ENCODE results near the gene TBR1.

The TBR1 gene

DNA sequence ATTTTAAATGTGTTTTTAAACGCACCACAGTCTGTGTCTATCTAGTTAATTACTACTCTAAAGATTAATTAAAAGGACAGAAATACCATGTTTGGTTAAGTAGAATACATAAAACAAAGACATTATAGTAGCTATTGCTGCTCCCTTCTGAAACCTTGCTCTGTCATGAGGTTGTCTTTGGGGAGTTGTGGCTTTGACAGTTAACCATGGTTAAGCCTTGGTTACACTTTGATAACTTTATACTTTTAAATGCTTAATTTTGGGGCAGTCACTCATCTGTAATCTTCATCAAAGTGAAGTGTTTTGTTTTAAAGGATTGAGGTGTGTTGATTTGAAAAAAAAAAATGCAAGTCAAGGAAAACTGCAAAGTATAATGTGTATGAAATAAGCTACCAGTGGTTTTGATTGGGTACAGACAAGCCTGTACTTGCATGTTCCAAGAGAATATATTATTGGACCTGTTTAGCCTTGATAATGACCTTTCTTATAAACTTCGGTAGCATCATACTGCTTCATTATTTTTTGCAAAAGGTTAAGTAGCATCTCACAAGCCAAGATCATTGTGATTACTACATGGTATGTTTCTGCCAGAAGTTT is 29.8 kb upstream of the TBR1 start:
- Histone ChIP-seq H3K27me3 (ENCODE audit: control insufficient read depth, insufficient read depth, low read length) (no peaks in the 10 kb centered on the region), H3K4me3 (ENCODE audit: low read length) (no peak overlapping the region), H3K4me1 (ENCODE audit: control insufficient read depth, insufficient read depth, low read length) (no peaks in the 10 kb centered on the region), H3K27ac (ENCODE audit: low read length) (no peak overlapping the region), H3K9me3 (ENCODE audit: control insufficient read depth, insufficient read depth, low read length) (no peaks in the 10 kb centered on the region), H3K36me3 (ENCODE audit: control insufficient read depth, insufficient read depth, low read length) (no peaks in the 10 kb centered on the region)
- no peak for DNase-seq (ENCODE audit: low read depth, low spot score)
- no CpG with 5 or more reads among the region's 2 CpGs for WGBS (ENCODE audit: insufficient coverage, insufficient read length)

DNA sequence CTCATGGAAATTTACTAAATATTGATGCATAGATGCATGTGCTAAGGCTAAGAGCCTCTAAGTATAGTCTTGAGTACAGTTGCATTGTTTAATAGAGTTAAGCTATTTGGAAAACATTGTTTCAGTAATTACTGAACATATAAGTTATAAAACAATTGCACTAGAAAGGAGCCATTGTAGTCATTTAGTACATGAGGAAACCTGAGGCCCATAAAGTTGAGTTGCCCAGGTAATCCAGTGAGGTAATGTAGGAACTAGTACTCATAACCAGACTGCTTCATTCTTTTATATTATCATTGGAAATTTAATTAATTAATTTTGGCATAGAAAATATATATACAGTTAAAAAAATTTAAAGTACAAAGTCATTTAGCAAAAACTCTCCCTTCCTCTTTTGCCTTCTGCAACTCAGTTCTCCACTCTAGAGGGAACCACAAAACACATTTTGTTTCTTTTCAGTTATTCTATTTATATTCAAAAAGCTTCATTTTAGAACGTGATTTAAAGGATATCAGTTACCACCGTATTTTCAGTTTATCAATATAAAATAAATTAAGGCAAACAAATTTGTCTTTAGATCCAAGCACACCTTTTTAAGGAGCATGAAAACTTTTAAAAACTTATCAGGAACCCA is 27.8 kb upstream of the TBR1 start:
- Histone ChIP-seq H3K9me3 (ENCODE audit: control insufficient read depth, insufficient read depth, low read length) (no peaks in the 10 kb centered on the region), H3K4me3 (ENCODE audit: low read length) (no peak overlapping the region), H3K4me1 (ENCODE audit: control insufficient read depth, insufficient read depth, low read length) (no peaks in the 10 kb centered on the region), H3K36me3 (ENCODE audit: control insufficient read depth, insufficient read depth, low read length) (no peaks in the 10 kb centered on the region), H3K27me3 (ENCODE audit: control insufficient read depth, insufficient read depth, low read length) (no peaks in the 10 kb centered on the region), H3K27ac (ENCODE audit: low read length) (no peak overlapping the region)
- no peak for DNase-seq (ENCODE audit: low read depth, low spot score)
- WGBS (ENCODE audit: insufficient coverage, insufficient read length) = no CpG with 5 or more reads among the region's 2 CpGs

GRCh38 chr2:161391737-161392506 is 24.2 kb upstream of the TBR1 start:
- Histone ChIP-seq H3K27ac (ENCODE audit: low read length) (no peak overlapping the region), H3K4me3 (ENCODE audit: low read length) (no peak overlapping the region)
- WGBS (ENCODE audit: insufficient coverage, insufficient read length) = no CpG with 5 or more reads among the region's 4 CpGs

GRCh38 chr2:161400076-161400475 is 16.0 kb upstream of the TBR1 start:
- H3K4me1 ChIP-seq (ENCODE audit: control insufficient read depth, insufficient read depth, low read length) = no peaks in the 10 kb centered on the region
- H3K36me3 ChIP-seq (ENCODE audit: control insufficient read depth, insufficient read depth, low read length) = no peaks in the 10 kb centered on the region
- WGBS (ENCODE audit: insufficient coverage, insufficient read length) = no CpG with 5 or more reads among the region's 2 CpGs

More at GRCh38 chr2:161391737-161392506, 24.2 kb upstream of the TBR1 start:
- H3K27me3 ChIP-seq (ENCODE audit: control insufficient read depth, insufficient read depth, low read length) = no peaks in the 10 kb centered on the region
- no peaks in the 10 kb centered on the region for H3K36me3 ChIP-seq (ENCODE audit: control insufficient read depth, insufficient read depth, low read length)
- H3K9me3 ChIP-seq (ENCODE audit: control insufficient read depth, insufficient read depth, low read length) = no peaks in the 10 kb centered on the region
- no peaks in the 10 kb centered on the region for H3K4me1 ChIP-seq (ENCODE audit: control insufficient read depth, insufficient read depth, low read length)
- DNase-seq (ENCODE audit: low read depth, low spot score) = no peak

DNA sequence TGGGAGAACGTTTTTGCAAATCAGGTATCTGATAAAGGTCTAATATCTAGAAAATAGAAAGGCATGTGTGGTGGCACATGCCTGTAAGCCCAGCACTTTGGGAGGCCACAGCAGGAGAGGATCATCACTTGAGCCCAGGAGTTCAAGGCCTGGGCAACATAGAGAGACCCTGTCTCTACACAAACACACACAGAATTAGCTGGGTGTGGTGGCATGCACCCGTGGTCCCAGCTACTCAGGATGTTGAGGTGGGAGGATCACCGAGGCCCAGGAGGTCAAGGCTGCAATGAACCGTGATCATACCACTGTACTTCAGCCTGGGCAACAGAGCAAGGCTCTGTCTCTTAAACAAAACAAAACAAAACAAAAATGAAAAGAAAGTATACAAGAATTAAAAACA is 13.8 kb upstream of the TBR1 start:
- Histone ChIP-seq H3K4me3 (ENCODE audit: low read length) (no peak overlapping the region), H3K4me1 (ENCODE audit: control insufficient read depth, insufficient read depth, low read length) (no peaks in the 10 kb centered on the region), H3K27ac (ENCODE audit: low read length) (no peak overlapping the region), H3K27me3 (ENCODE audit: control insufficient read depth, insufficient read depth, low read length) (no peaks in the 10 kb centered on the region), H3K36me3 (ENCODE audit: control insufficient read depth, insufficient read depth, low read length) (no peaks in the 10 kb centered on the region), H3K9me3 (ENCODE audit: control insufficient read depth, insufficient read depth, low read length) (no peaks in the 10 kb centered on the region)
- WGBS (ENCODE audit: insufficient coverage, insufficient read length) = no CpG with 5 or more reads among the region's 4 CpGs
- no peak for DNase-seq (ENCODE audit: low read depth, low spot score)

More at GRCh38 chr2:161400076-161400475, 16.0 kb upstream of the TBR1 start:
- Histone ChIP-seq H3K4me3 (ENCODE audit: low read length) (no peak overlapping the region), H3K9me3 (ENCODE audit: control insufficient read depth, insufficient read depth, low read length) (no peaks in the 10 kb centered on the region), H3K27me3 (ENCODE audit: control insufficient read depth, insufficient read depth, low read length) (no peaks in the 10 kb centered on the region), H3K27ac (ENCODE audit: low read length) (no peak overlapping the region)
- no peak for DNase-seq (ENCODE audit: low read depth, low spot score)

DNA sequence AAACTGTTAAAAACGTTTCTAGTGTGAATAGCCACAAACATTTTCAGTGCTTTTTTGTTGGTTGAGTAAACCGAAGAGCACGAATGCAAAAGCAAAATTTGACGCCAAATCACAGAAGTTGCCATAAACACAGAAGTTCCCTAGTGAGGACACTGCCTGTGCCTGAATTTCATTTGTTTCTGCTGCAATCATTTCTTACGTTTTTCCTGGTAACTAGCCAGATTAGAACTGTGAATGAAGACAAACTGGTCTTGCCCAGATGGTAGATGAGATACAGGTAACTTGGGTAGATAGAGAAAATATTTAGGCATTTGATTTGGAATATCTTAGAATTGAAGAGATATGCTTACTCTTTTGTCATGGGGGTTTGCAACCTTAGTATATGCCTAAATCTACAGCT is 9.8 kb upstream of the TBR1 start:
- DNase-seq (ENCODE audit: low read depth, low spot score) = no peak
- no CpG with 5 or more reads among the region's 5 CpGs for WGBS (ENCODE audit: insufficient coverage, insufficient read length)

DNA sequence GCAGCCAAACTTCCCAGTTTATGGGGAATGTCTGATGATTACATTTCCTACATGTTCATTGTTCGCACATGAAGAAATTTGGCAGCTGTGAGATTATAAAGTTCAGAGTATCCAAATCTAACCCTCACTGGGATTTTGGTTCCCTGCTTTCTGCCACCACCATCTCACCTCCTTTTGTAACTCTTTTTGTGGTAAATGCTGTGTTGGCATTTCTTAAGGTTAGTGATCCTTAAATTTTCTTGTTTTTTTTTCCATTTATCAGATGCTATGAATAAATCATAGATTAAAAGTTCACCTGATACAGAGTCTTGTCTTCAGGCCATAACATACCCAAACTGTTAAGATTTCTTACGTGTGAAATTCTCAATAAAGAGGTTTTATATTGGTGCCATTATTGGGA is 8.5 kb upstream of the TBR1 start:
- H3K27me3 ChIP-seq (ENCODE audit: control insufficient read depth, insufficient read depth, low read length) = no peaks in the 10 kb centered on the region
- WGBS (ENCODE audit: insufficient coverage, insufficient read length) = no CpG with 5 or more reads among the region's 2 CpGs
- H3K4me1 ChIP-seq (ENCODE audit: control insufficient read depth, insufficient read depth, low read length) = no peaks in the 10 kb centered on the region
- no peak overlapping the region for H3K4me3 ChIP-seq (ENCODE audit: low read length)
- H3K36me3 ChIP-seq (ENCODE audit: control insufficient read depth, insufficient read depth, low read length) = no peaks in the 10 kb centered on the region
- no peak for DNase-seq (ENCODE audit: low read depth, low spot score)
- no peak overlapping the region for H3K27ac ChIP-seq (ENCODE audit: low read length)
- no peaks in the 10 kb centered on the region for H3K9me3 ChIP-seq (ENCODE audit: control insufficient read depth, insufficient read depth, low read length)

More for the DNA sequence above, 9.8 kb upstream of the TBR1 start:
- Histone ChIP-seq H3K27me3 (ENCODE audit: control insufficient read depth, insufficient read depth, low read length) (no peaks in the 10 kb centered on the region), H3K4me3 (ENCODE audit: low read length) (no peak overlapping the region), H3K27ac (ENCODE audit: low read length) (no peak overlapping the region), H3K9me3 (ENCODE audit: control insufficient read depth, insufficient read depth, low read length) (no peaks in the 10 kb centered on the region), H3K4me1 (ENCODE audit: control insufficient read depth, insufficient read depth, low read length) (no peaks in the 10 kb centered on the region), H3K36me3 (ENCODE audit: control insufficient read depth, insufficient read depth, low read length) (no peaks in the 10 kb centered on the region)

- no CpG with 5 or more reads among the region's 1 CpG for WGBS (ENCODE audit: insufficient coverage, insufficient read length)
- H3K9me3 ChIP-seq (ENCODE audit: control insufficient read depth, insufficient read depth, low read length) = no peaks in the 10 kb centered on the region
Observed at GRCh38 chr2:161409308-161409907, 6.7 kb upstream of the TBR1 start.

DNA sequence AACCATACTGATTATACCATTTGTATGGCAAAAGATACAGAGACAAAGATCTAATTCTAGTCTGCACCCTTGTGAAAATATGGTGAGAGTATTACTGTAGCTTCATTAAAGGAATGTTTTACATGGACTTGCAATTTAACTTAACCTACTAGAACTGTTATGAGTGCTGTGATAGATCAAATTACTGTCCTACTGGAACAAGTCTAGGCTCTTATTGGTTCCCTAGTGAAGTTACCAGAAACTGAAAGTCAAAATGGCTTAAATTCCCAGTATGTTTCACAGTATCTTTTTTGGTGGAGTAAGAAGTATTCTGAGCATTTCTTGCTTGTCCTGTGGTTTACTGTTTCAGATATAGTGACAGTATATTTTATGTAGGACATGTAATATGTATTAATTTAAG is 3.8 kb upstream of the TBR1 start:
- no peaks in the 10 kb centered on the region for H3K36me3 ChIP-seq (ENCODE audit: control insufficient read depth, insufficient read depth, low read length)
- peaks cover 28% of the 10 kb centered on the region for H3K27me3 ChIP-seq (ENCODE audit: control insufficient read depth, insufficient read depth, low read length)
- H3K9me3 ChIP-seq (ENCODE audit: control insufficient read depth, insufficient read depth, low read length) = no peaks in the 10 kb centered on the region
- peaks cover 3% of the 10 kb centered on the region; the same call in 1 of the 2 replicates for H3K4me1 ChIP-seq (ENCODE audit: control insufficient read depth, insufficient read depth, low read length)
- H3K4me3 ChIP-seq (ENCODE audit: low read length) = no peak overlapping the region
- H3K27ac ChIP-seq (ENCODE audit: low read length) = no peak overlapping the region
- no peak for DNase-seq (ENCODE audit: low read depth, low spot score)

More at GRCh38 chr2:161409308-161409907, 6.7 kb upstream of the TBR1 start:
- DNase-seq (ENCODE audit: low read depth, low spot score) = no peak
- H3K27me3 ChIP-seq (ENCODE audit: control insufficient read depth, insufficient read depth, low read length) = peaks cover 2% of the 10 kb centered on the region; the same call in 1 of the 2 replicates
- H3K27ac ChIP-seq (ENCODE audit: low read length) = no peak overlapping the region
- no peak overlapping the region for H3K4me3 ChIP-seq (ENCODE audit: low read length)
- peaks cover 2% of the 10 kb centered on the region; the same call in 1 of the 2 replicates for H3K4me1 ChIP-seq (ENCODE audit: control insufficient read depth, insufficient read depth, low read length)
- no peaks in the 10 kb centered on the region for H3K36me3 ChIP-seq (ENCODE audit: control insufficient read depth, insufficient read depth, low read length)

Data from iPS DF 6.9 (cell line).